Measurements from ENCODE around the gene CNNM4.

CNNM4 gene

GRCh38 chr2:96859099-96859649 lies 98.5 kb downstream of the CNNM4 start:
- no peak for DNase-seq (ENCODE audit: low read depth, low spot score)

GRCh38 chr2:96859681-96860064 lies 99.0 kb downstream of the CNNM4 start:
- no peak for DNase-seq (ENCODE audit: low read depth, low spot score)

GRCh38 chr2:96860065-96861029 lies 99.6 kb downstream of the CNNM4 start:
- DNase-seq (ENCODE audit: low read depth, low spot score) = no peak

DNA sequence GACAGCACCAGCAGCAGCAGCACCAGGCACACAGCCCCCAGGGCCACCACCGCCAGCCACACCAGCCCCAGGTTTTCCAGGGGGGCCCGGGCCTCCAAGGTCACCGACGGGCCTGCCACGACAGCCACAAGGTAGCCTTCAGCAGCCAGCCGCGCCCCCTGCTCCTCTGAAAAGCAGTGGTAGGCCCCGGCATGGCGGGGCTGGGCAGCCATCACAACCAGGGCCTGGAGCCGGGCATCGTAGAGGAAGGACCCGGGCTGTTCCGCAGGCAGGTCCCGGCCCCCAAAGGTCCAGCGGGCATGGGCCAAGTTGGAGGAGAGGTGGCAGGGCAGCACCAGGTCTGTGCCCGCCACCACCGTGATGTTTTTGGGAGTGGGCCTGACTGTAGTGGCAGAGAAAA lies 100.4 kb downstream of the CNNM4 start:
- no peak for DNase-seq (ENCODE audit: low read depth, low spot score)

All from brain pericyte (primary cell).